ENCODE measurements around the gene BET1. TPM values are rescaled to one million over a fixed set of nuclear protein-coding genes. Genes with fewer than 3 reads are reported as not detected.
A peak's percentile ranks its signal among the peaks of the same experiment; 100 is the strongest.

The BET1 gene
- total RNA-seq, 1 experiment from 2014 or later: 54.4 TPM

- TF ChIP-seq CTCF (IDR thresholded peaks at IDR 0.05; ENCODE audit: unreplicated experiment): no peak
- DNase-seq (ENCODE audit: unreplicated experiment): peak; percentile 2
- intact Hi-C loops (cut with micrococcal nuclease): no loop called here
- BruUV-seq (replicated peaks): no TSS peak
- H3K4me3 Mint-ChIP-seq (ENCODE audit: unreplicated experiment): no peak overlapping the region
- H3K27ac Mint-ChIP-seq (ENCODE audit: low read depth, unreplicated experiment): no peak overlapping the region
- ChIA-PET CTCF (interaction anchor here (0.7 to 1.0 kb wide), 2 partner anchors 10 to 54 kb away, joined by 3 to 4 read pairs; no protein-coding TSS in a partner anchor), POLR2A (interaction anchor here (1.2 kb wide), 1 partner anchor 19 kb away, joined by 3 read pairs; no protein-coding TSS in a partner anchor)
- H3K4me1 Mint-ChIP-seq (ENCODE audit: insufficient read depth, unreplicated experiment): peaks cover 3% of the 10 kb centered on the region
- H3K27me3 Mint-ChIP-seq (ENCODE audit: insufficient read depth, unreplicated experiment): no peaks in the 10 kb centered on the region
- no peaks in the 10 kb centered on the region for H3K36me3 Mint-ChIP-seq (ENCODE audit: insufficient read depth, unreplicated experiment)
- no peaks in the 10 kb centered on the region for H3K9me3 Mint-ChIP-seq (ENCODE audit: unreplicated experiment)
Measured at GRCh38 chr7:93984024-93984423, 20.1 kb downstream of the BET1 start.

GRCh38 chr7:93981480-93981874 lies 22.7 kb downstream of the BET1 start:
- H3K4me1 Mint-ChIP-seq (ENCODE audit: insufficient read depth, unreplicated experiment): peaks cover 3% of the 10 kb centered on the region
- no peak overlapping the region for H3K27ac Mint-ChIP-seq (ENCODE audit: low read depth, unreplicated experiment)
- ChIA-PET POLR2A (no interaction called here), CTCF (no interaction called here)
- DNase-seq (ENCODE audit: unreplicated experiment): no peak
- intact Hi-C loops (cut with micrococcal nuclease): no loop called here
- no peaks in the 10 kb centered on the region for H3K36me3 Mint-ChIP-seq (ENCODE audit: insufficient read depth, unreplicated experiment)
- TF ChIP-seq CTCF (IDR thresholded peaks at IDR 0.05; ENCODE audit: unreplicated experiment): no peak
- no peak overlapping the region for H3K4me3 Mint-ChIP-seq (ENCODE audit: unreplicated experiment)
- BruUV-seq (replicated peaks): no TSS peak
- H3K27me3 Mint-ChIP-seq (ENCODE audit: insufficient read depth, unreplicated experiment): no peaks in the 10 kb centered on the region
- no peaks in the 10 kb centered on the region for H3K9me3 Mint-ChIP-seq (ENCODE audit: unreplicated experiment)

GRCh38 chr7:93980744-93981479 lies 23.2 kb downstream of the BET1 start:
- no TSS peak for BruUV-seq (replicated peaks)
- Mint-ChIP-seq H3K4me1 (ENCODE audit: insufficient read depth, unreplicated experiment) (peaks cover 3% of the 10 kb centered on the region), H3K27me3 (ENCODE audit: insufficient read depth, unreplicated experiment) (no peaks in the 10 kb centered on the region), H3K9me3 (ENCODE audit: unreplicated experiment) (no peaks in the 10 kb centered on the region), H3K36me3 (ENCODE audit: insufficient read depth, unreplicated experiment) (no peaks in the 10 kb centered on the region), H3K27ac (ENCODE audit: low read depth, unreplicated experiment) (no peak overlapping the region), H3K4me3 (ENCODE audit: unreplicated experiment) (no peak overlapping the region)
- ChIA-PET POLR2A (no interaction called here), CTCF (no interaction called here)
- intact Hi-C loops (cut with micrococcal nuclease): no loop called here
- TF ChIP-seq CTCF (IDR thresholded peaks at IDR 0.05; ENCODE audit: unreplicated experiment): no peak
- DNase-seq (ENCODE audit: unreplicated experiment): no peak

GRCh38 chr7:93977211-93977950 lies 26.8 kb downstream of the BET1 start:
- no peak for TF ChIP-seq CTCF (IDR thresholded peaks at IDR 0.05; ENCODE audit: unreplicated experiment)
- no TSS peak for BruUV-seq (replicated peaks)
- H3K27me3 Mint-ChIP-seq (ENCODE audit: insufficient read depth, unreplicated experiment): no peaks in the 10 kb centered on the region
- no peaks in the 10 kb centered on the region for H3K4me1 Mint-ChIP-seq (ENCODE audit: insufficient read depth, unreplicated experiment)
- H3K9me3 Mint-ChIP-seq (ENCODE audit: unreplicated experiment): no peaks in the 10 kb centered on the region
- DNase-seq (ENCODE audit: unreplicated experiment): no peak
- no peaks in the 10 kb centered on the region for H3K36me3 Mint-ChIP-seq (ENCODE audit: insufficient read depth, unreplicated experiment)
- ChIA-PET POLR2A (no interaction called here), CTCF (interaction anchor here (0.6 to 0.7 kb wide), 2 partner anchors 310 to 747 kb away, joined by 3 to 5 read pairs; no protein-coding TSS in a partner anchor)
- no peak overlapping the region for H3K4me3 Mint-ChIP-seq (ENCODE audit: unreplicated experiment)
- intact Hi-C loops (cut with micrococcal nuclease): no loop called here
- H3K27ac Mint-ChIP-seq (ENCODE audit: low read depth, unreplicated experiment): no peak overlapping the region

All from MCF 10A (cell line).